ENCODE results near the gene CDC25B.

Gene CDC25B

DNA sequence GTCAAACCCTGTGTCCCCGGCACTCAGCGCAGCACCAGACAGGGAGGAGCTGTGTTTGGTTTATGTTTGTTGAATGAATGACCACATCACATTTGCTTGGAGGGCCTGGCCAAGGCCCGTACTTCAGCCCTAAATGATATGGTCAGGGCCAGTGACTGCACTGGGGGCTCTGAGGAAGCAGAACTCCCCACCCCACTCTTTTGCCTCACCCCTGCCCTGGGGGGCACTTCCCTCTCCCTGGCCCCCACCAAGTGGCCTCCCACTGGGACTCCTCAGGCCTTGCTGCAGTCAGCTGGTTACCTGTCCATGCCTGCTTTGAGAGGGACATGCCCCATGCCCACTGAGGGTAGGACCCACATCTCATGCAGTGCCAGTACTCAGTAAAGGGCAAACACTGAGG is 31.5 kb upstream of the CDC25B start:
- no peak for DNase-seq (ENCODE audit: low spot score)

GRCh38 chr20:3765171-3765882 is 30.8 kb upstream of the CDC25B start:
- no peak for DNase-seq (ENCODE audit: low spot score)

DNA sequence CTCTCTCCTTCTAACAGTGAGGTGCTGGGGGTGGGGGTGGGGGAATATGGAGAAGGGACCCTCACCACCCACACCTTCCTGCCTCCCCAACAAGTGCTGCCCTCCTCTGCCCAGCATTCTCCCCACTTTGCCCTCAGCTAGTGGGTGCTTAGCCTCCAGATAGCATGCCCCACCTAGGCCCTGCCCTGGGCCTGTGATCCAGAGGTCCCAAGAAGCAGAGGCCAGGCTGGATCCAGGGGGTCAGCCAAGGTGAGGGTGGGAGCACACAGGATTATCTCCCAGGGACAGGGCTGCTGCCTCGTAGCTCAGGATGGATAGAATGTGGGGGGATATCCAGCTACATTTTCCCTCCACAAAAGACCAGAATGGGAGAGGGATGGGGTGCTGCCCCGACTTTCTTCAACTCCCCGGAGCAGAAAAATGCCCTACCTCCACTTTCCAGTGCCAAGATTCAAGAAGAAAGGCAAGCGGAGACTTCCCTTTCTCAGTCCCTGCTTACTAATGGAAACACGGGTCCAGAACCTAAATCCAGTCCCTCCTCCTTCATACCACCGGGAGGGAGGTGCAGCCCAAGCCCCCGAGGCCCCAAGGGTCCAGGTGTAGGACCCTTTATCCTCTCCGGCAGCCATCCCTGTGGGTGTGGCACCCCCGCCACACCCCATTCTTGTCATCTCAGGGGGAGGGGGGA is 29.5 kb upstream of the CDC25B start:
- no peak for DNase-seq (ENCODE audit: low spot score)

DNA sequence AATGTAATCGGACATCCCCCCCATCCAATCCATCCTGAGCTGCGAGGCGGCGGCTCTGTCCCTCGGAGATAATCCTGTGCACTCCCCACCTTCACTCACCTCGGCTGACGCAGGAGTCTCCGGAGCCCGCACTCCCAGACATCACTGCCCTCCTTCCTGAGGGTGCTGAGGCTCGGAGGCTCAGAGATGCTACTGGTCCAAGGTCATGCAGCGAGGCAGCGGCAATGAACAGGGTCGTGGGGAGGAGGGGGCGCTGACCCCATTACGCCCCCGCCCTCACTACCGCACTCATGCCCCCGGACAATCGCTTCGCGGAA is 29.0 kb upstream of the CDC25B start:
- DNase-seq (ENCODE audit: low spot score) = no peak

- peak; percentile 98 for DNase-seq (ENCODE audit: low spot score)
These were observed 28.4 kb upstream of the CDC25B start, which contains the start of gene ADISSP for GRCh38 chr20:3767427-3768341. Gene ADISSP (minus strand): TSS chr20:3767753. CDS start chr20:3760100, 7,653 bp downstream.

DNA sequence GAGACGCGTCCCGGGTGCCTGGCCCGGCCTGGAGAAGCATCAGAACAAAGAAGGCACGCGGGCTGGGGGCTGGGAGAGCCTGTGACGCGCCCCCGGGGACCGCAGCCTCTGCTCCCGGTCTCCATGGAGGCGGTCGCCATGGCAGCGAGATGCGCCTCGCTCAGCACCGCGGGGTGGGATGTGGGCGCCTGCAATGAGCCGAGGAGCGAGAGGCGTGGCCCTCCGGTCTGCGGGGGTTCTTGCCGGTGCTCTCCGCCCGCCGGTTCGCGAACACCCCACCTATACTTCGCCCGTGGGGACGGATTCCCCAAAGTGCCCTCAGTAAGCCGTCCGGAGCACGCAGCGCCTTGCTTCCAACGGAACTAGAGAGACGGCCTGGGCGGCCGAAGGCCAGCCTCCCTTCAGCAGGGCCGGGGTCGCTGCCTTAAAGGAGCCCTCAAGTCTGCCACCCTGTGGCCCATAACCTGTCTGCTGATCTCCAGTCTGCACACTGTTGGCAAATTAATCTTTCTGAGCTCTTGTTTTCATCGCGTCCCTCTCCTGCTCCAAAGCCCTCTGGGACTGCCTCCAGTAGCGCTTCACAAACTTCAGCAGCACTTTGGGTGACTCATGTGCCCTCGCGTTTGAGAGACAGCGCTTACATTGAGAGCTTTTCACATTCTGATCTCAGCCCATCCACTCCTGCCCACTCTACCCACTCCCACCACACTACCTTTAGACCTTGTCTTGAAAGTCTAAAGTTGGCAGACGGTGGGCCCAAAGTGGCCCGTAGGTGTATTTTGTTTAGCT is 27.6 kb upstream of the CDC25B start:
- DNase-seq (ENCODE audit: low spot score) = peak; percentile 80

- DNase-seq (ENCODE audit: low spot score) = no peak
These were observed 24.5 kb upstream of the CDC25B start for GRCh38 chr20:3771552-3772058.

GRCh38 chr20:3775457-3776108 is 20.5 kb upstream of the CDC25B start:
- no peak for DNase-seq (ENCODE audit: low spot score)

DNA sequence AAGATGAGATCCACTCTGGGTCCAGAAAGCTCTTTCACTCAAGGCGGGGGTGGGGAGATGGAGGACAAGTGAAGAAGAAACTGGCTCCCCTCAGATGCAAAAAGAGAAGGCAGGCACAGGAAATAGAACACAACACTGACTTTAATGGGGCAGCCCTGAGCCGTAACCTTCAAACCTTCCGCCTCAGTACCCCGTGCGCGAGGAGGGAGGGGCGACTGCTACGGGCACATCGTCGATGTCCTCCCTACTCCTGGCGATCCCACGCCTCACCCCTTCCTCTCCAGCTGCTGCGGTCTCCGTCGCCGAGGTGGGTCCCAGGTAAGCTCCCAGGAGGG is 18.8 kb upstream of the CDC25B start:
- DNase-seq (ENCODE audit: low spot score) = no peak

GRCh38 chr20:3777716-3778629 is 18.1 kb upstream of the CDC25B start:
- peak; percentile 28 for DNase-seq (ENCODE audit: low spot score)

- no peak for DNase-seq (ENCODE audit: low spot score)
These were observed 17.1 kb upstream of the CDC25B start for GRCh38 chr20:3778976-3779375.

GRCh38 chr20:3781153-3781910 is 14.8 kb upstream of the CDC25B start, which contains the start of gene SPEF1:
Gene SPEF1 (minus strand): TSS chr20:3781448. CDS start chr20:3781287, 161 bp downstream.
- DNase-seq (ENCODE audit: low spot score) = peak; percentile 73

GRCh38 chr20:3782597-3782996 is 13.5 kb upstream of the CDC25B start:
- DNase-seq (ENCODE audit: low spot score) = no peak

DNA sequence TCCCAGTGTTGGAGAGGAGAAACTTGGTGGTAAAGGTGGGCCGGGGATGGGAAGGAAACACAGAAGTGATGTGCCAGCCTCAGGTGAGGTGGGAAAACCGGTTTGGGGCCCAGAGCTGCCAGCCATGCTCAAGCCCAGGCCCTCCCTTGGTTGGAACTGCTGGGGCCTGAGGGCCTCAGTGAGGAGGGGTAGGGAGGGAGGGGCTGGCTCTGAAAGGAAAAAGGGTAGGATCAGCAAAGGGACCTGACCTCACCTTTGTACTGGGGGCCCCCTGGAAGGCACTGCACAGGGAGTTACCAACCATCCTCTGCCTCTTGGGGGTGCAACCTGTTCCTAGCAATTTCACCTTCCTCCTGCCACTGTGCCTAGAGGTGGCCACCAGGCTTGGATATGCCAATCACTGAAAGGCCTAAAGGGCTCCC is 13.0 kb upstream of the CDC25B start:
- no peak for DNase-seq (ENCODE audit: low spot score)

- no peak for DNase-seq (ENCODE audit: low spot score)
These were observed 12.5 kb upstream of the CDC25B start for GRCh38 chr20:3783511-3784195.

DNA sequence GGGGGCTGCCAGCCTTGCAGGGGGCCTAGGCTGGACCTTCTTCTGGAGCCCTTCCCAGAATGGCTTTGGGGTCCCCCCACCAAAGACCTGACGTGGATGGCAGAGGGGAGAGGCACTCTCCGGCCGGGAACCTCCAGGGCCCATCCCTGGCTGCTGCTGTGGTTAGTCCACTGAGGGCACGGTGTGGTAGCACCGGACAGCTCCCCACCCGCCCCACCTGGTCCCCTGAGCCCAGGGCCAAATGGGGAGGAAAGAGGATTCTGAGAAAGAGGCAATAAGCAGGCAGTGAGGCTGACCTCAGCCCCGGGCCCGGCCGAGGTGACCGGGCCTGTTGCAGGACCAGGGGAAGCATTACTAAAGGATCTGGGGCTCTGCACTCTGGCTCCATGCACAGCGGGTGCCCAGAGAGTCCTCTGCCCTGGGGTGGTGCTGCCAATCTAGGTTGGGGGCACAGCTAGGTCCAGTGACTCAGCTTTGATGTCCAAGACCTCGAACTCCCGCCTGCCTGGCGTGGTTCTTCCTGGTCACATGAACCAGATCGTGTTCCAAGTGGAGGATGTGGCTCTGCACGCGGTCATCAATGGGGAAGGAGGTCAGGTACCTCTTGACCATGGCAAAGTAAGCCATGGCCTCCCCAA is 11.8 kb upstream of the CDC25B start:
- DNase-seq (ENCODE audit: low spot score) = no peak

DNA sequence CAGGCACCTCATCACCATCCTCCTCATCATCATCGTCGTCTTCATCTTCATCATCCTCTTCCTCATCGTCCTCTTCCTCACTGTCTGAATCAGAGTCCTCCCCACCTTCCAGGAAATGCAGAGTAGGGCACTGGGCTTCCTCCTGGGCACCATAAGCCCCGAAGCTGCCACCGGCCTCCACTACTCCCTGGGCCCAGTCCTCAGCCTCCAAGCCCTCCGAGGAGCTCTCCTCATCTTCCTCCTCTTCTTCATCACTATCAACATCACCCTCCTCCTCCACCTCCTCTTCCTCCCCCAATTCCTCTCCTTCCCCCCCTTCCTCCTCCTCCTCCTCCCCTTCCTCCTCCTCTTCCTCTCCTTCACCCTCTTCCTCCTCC is 11.3 kb upstream of the CDC25B start:
- DNase-seq (ENCODE audit: low spot score) = no peak

Measured in CD4-positive, alpha-beta T cell treated with Interleukin-2 at 100 ng/mL for 4 hours (primary cell).